ENCODE measurements around the gene MICALL2. TPM values are rescaled to one million over a fixed set of nuclear protein-coding genes. Genes with fewer than 3 reads are reported as not detected.

MICALL2 gene
- total and polyA plus RNA-seq, 2 experiments from 2014 or later, result 6.4 to 12.2 TPM

- Histone ChIP-seq H3F3A (ENCODE audit: insufficient read depth) (no peaks in the 10 kb centered on the region), H3K4me3 (no peak overlapping the region), H3K27ac (no peak overlapping the region), H3K9me2 (ENCODE audit: insufficient read depth) (no peaks in the 10 kb centered on the region), H2AFZ (no peak overlapping the region), H3K9me3 (ENCODE audit: low read depth) (no peaks in the 10 kb centered on the region), H3K9ac (no peak overlapping the region), H3K79me2 (ENCODE audit: insufficient read depth) (no peaks in the 10 kb centered on the region), H3K27me3 (replicated peaks; ENCODE audit: insufficient read depth) (no peaks in the 10 kb centered on the region), H3K4me2 (ENCODE audit: unreplicated experiment) (no peak overlapping the region), H4K20me1 (ENCODE audit: insufficient read depth) (no peaks in the 10 kb centered on the region), H3K36me3 (ENCODE audit: low read depth) (no peaks in the 10 kb centered on the region), H3K4me1 (ENCODE audit: insufficient read depth) (no peaks in the 10 kb centered on the region)
- in situ Hi-C loops (cut with MboI), result no loop called here
- TF ChIP-seq EZH2phosphoT487 (IDR thresholded peaks at IDR 0.05; ENCODE audit: insufficient read depth, low read depth) (no peak), EZH2 (IDR thresholded peaks at IDR 0.05; ENCODE audit: insufficient read depth, poor library complexity, severe bottlenecking) (no peak)
- WGBS, 2 experiments (ENCODE audit: low coverage in 1 of 2, low lambda C conversion rate in 2 of 2, missing lambda C conversion rate in 2 of 2), result 53 to 57% methylated on average over 10 of the region's 10 CpGs
- no peak for DNase-seq
Measured at GRCh38 chr7:1431226-1431625, 28.0 kb downstream of the MICALL2 start.

- H3K9ac ChIP-seq, result no peak overlapping the region
- H3K79me2 ChIP-seq (ENCODE audit: insufficient read depth), result no peaks in the 10 kb centered on the region
- DNase-seq, result no peak
- in situ Hi-C loops (cut with MboI), result no loop called here
- no peaks in the 10 kb centered on the region for H3F3A ChIP-seq (ENCODE audit: insufficient read depth)
- H2AFZ ChIP-seq, result no peak overlapping the region
- H3K36me3 ChIP-seq (ENCODE audit: low read depth), result no peaks in the 10 kb centered on the region
- no peak for TF ChIP-seq EZH2 (IDR thresholded peaks at IDR 0.05; ENCODE audit: insufficient read depth, poor library complexity, severe bottlenecking)
- no peak for TF ChIP-seq EZH2phosphoT487 (IDR thresholded peaks at IDR 0.05; ENCODE audit: insufficient read depth, low read depth)
- no peaks in the 10 kb centered on the region for H3K9me3 ChIP-seq (ENCODE audit: low read depth)
- H3K27me3 ChIP-seq (replicated peaks; ENCODE audit: insufficient read depth), result no peaks in the 10 kb centered on the region
- no peaks in the 10 kb centered on the region for H3K9me2 ChIP-seq (ENCODE audit: insufficient read depth)
- no peak overlapping the region for H3K27ac ChIP-seq
- WGBS, 2 experiments (ENCODE audit: low coverage in 1 of 2, low lambda C conversion rate in 2 of 2, missing lambda C conversion rate in 2 of 2), result 48 to 51% methylated on average over 29 to 32 of the region's 32 CpGs
- no peak overlapping the region for H3K4me3 ChIP-seq
- H4K20me1 ChIP-seq (ENCODE audit: insufficient read depth), result no peaks in the 10 kb centered on the region
- H3K4me1 ChIP-seq (ENCODE audit: insufficient read depth), result no peaks in the 10 kb centered on the region
- no peak overlapping the region for H3K4me2 ChIP-seq (ENCODE audit: unreplicated experiment)
Measured at GRCh38 chr7:1430056-1430845, 29.0 kb downstream of the MICALL2 start.

- Histone ChIP-seq H3K79me2 (ENCODE audit: insufficient read depth) (no peaks in the 10 kb centered on the region), H4K20me1 (ENCODE audit: insufficient read depth) (no peaks in the 10 kb centered on the region), H3K27me3 (replicated peaks; ENCODE audit: insufficient read depth) (peaks cover 4% of the 10 kb centered on the region; the same call in 1 of the 2 replicates), H3F3A (ENCODE audit: insufficient read depth) (no peaks in the 10 kb centered on the region), H2AFZ (no peak overlapping the region), H3K27ac (no peak overlapping the region), H3K9me3 (ENCODE audit: low read depth) (no peaks in the 10 kb centered on the region), H3K4me1 (ENCODE audit: insufficient read depth) (no peaks in the 10 kb centered on the region), H3K9me2 (ENCODE audit: insufficient read depth) (no peaks in the 10 kb centered on the region), H3K36me3 (ENCODE audit: low read depth) (no peaks in the 10 kb centered on the region), H3K4me3 (no peak overlapping the region), H3K9ac (no peak overlapping the region), H3K4me2 (ENCODE audit: unreplicated experiment) (no peak overlapping the region)
- WGBS, 2 experiments (ENCODE audit: low coverage in 1 of 2, low lambda C conversion rate in 2 of 2, missing lambda C conversion rate in 2 of 2), result 41 to 43% methylated on average over 19 to 20 of the region's 20 CpGs
- in situ Hi-C loops (cut with MboI), result no loop called here
- no peak for TF ChIP-seq EZH2phosphoT487 (IDR thresholded peaks at IDR 0.05; ENCODE audit: insufficient read depth, low read depth)
- no peak for TF ChIP-seq EZH2 (IDR thresholded peaks at IDR 0.05; ENCODE audit: insufficient read depth, poor library complexity, severe bottlenecking)
- no peak for DNase-seq
Measured at GRCh38 chr7:1428941-1429501, 30.2 kb downstream of the MICALL2 start.

GRCh38 chr7:1427064-1427657 is 32.1 kb downstream of the MICALL2 start:
- Histone ChIP-seq H3K27me3 (replicated peaks; ENCODE audit: insufficient read depth) (peaks cover 13% of the 10 kb centered on the region), H3K4me1 (ENCODE audit: insufficient read depth) (no peaks in the 10 kb centered on the region), H3K9me2 (ENCODE audit: insufficient read depth) (no peaks in the 10 kb centered on the region), H3K27ac (no peak overlapping the region), H3F3A (ENCODE audit: insufficient read depth) (no peaks in the 10 kb centered on the region), H3K4me3 (no peak overlapping the region), H4K20me1 (ENCODE audit: insufficient read depth) (no peaks in the 10 kb centered on the region), H3K9me3 (ENCODE audit: low read depth) (no peaks in the 10 kb centered on the region), H2AFZ (no peak overlapping the region), H3K36me3 (ENCODE audit: low read depth) (no peaks in the 10 kb centered on the region), H3K79me2 (ENCODE audit: insufficient read depth) (no peaks in the 10 kb centered on the region), H3K4me2 (ENCODE audit: unreplicated experiment) (no peak overlapping the region), H3K9ac (no peak overlapping the region)
- 81 to 83% methylated on average over 13 of the region's 13 CpGs for WGBS, 2 experiments (ENCODE audit: low coverage in 1 of 2, low lambda C conversion rate in 2 of 2, missing lambda C conversion rate in 2 of 2)
- DNase-seq, result no peak
- in situ Hi-C loops (cut with MboI), result no loop called here
- TF ChIP-seq EZH2phosphoT487 (IDR thresholded peaks at IDR 0.05; ENCODE audit: insufficient read depth, low read depth) (no peak), EZH2 (IDR thresholded peaks at IDR 0.05; ENCODE audit: insufficient read depth, poor library complexity, severe bottlenecking) (no peak)
